SJCRH30 (cell line): Measurements from ENCODE around the gene B4GALT5. TPM values are rescaled to one million over a fixed set of nuclear protein-coding genes. Genes with fewer than 3 reads are reported as not detected.
A peak's percentile ranks its signal among the peaks of the same experiment; 100 is the strongest.

Experiments
- DNase-seq, 2 experiments: peaks; one replicate each; pipeline ENCODE4 v3.0.0-alpha.2; 2015 to 2020
- H3K27ac ChIP-seq: fragments of 250-450 bp; sonication (Bioruptor Pico); 2 replicates; pipeline ENCODE4 v1.5.1; 2020; ENCODE audit warnings: mild to moderate bottlenecking, moderate library complexity
- H3K27me3 ChIP-seq: fragments of 250-450 bp; sonication (Bioruptor Pico); 2 replicates; pipeline ENCODE4 v1.5.1; 2020; ENCODE audit warnings: mild to moderate bottlenecking, moderate library complexity
- H3K36me3 ChIP-seq: fragments of 250-450 bp; sonication (Bioruptor Pico); 2 replicates; pipeline ENCODE4 v1.5.1; 2020; ENCODE audit warnings: mild to moderate bottlenecking, moderate library complexity
- H3K4me1 ChIP-seq: fragments of 250-450 bp; sonication (Bioruptor Pico); 2 replicates; pipeline ENCODE4 v1.5.1; 2020; ENCODE audit warnings: mild to moderate bottlenecking, moderate library complexity
- H3K4me3 ChIP-seq: fragments of 250-450 bp; sonication (Bioruptor Pico); 2 replicates; pipeline ENCODE4 v1.5.1; 2020; ENCODE audit warnings: mild to moderate bottlenecking, moderate library complexity
- H3K9me3 ChIP-seq: fragments of 250-450 bp; sonication (Bioruptor Pico); replicated peaks from 2 replicates; pipeline ENCODE4 v1.5.1; 2020; ENCODE audit warnings: mild to moderate bottlenecking, moderate library complexity
- total RNA-seq: library from RNA; depleted of rRNA; stranded (reverse); fragments of >200 nt; shearing (Covaris generic); gene quantifications from 2 replicates; pipeline ENCODE4 v1.2.3, GENCODE V29; 2014

B4GALT5 gene
- total RNA-seq, 1 experiment from 2014 or later, result 81.1 TPM

DNA sequence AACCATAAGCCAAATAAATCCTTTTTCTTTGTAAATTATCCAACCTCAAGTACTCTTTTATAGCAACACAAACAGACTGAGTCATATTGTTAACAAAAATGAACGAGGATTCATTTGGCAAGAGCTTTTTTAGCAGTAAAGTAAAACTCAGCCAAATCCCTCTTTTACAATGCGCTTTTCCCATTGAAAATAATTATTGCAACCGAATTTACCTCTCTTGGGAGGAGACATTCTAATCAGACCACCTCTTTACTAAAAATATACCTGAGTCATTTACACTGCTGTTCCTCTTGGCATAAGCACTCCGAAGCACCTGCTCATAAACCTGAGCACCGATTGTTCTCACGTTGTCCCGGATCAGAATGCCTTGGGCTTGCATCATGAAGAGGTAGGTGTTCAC lies 57.4 kb downstream of the B4GALT5 start:
- DNase-seq, result no peak

DNA sequence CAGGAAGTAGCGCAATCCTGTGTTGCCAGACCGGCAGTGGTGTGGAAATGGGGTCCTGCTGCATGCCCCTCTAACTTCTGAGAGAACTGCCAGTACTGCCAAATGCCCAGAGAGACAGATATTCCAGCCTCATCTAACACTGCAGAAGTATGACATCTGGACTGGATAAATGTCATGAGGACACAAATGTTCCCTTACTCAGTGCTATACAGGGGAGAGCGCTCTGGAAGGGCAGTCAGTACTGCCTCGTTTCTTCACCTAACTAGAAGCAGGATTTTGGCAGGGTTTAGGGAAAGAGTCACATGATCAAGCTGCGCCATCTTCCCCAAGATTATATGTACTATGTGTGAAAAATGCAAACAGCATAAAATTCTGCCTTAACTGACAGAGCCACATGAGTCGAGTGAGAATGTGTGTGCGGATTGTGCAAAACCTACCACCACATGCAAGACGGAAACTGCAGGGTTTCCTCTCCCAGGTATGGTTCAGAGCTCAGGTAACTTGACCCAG lies 59.7 kb downstream of the B4GALT5 start:
- H3K27me3 ChIP-seq, result no peaks in the 10 kb centered on the region
- peaks cover 2% of the 10 kb centered on the region; the same call in 1 of the 2 replicates for H3K9me3 ChIP-seq
- H3K4me3 ChIP-seq, result no peak overlapping the region
- H3K36me3 ChIP-seq, result peaks cover 64% of the 10 kb centered on the region
- H3K27ac ChIP-seq, result no peak overlapping the region
- no peak for DNase-seq
- H3K4me1 ChIP-seq, result peaks cover 5% of the 10 kb centered on the region

More for the DNA sequence above, 57.4 kb downstream of the B4GALT5 start:
- Histone ChIP-seq H3K9me3 (peaks cover 2% of the 10 kb centered on the region; the same call in 1 of the 2 replicates), H3K36me3 (peaks cover 50% of the 10 kb centered on the region), H3K4me1 (peaks cover 21% of the 10 kb centered on the region), H3K27ac (no peak overlapping the region), H3K4me3 (no peak overlapping the region), H3K27me3 (no peaks in the 10 kb centered on the region)

DNA sequence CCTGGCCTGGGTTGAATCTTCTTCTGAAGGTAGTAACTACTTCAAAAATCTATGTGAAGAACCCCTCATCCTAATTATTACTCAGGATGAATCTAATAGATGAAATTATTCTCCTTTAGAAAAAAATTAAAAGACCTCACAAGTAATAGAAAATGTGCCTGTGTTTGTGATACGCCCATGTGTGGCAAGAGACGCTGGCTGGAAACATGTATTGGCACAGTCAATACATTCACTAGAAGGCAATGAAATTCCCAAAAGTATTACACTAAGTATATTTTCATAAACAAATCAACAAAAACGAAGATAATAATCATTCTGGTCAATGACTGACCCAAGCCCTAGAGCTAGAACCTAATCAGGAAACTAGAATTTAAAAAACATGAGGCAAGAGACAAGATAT lies 64.0 kb downstream of the B4GALT5 start:
- no peaks in the 10 kb centered on the region for H3K9me3 ChIP-seq

DNA sequence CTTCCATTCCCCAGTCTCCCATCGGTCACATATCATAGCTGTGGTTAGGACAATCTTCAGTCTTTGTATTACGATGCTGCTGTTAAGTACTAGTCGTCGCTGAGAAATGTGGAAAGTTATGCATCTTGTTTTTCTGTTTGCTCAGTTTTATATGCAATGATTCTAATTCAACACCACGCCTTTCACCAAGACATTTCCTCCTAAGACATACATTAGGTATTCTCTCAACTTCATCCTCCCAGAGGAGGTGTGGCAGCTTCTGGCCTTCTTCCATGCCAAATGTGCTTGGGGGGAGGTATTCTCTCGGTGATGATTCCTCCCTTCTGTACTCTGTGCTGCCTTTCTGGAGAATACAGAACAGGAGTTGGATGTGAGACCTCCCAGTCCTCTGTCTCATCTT lies 66.1 kb downstream of the B4GALT5 start:
- no peaks in the 10 kb centered on the region for H3K4me1 ChIP-seq
- no peak overlapping the region for H3K4me3 ChIP-seq
- no peaks in the 10 kb centered on the region for H3K27me3 ChIP-seq
- no peak overlapping the region for H3K27ac ChIP-seq
- H3K9me3 ChIP-seq, result no peaks in the 10 kb centered on the region
- peaks cover 86% of the 10 kb centered on the region for H3K36me3 ChIP-seq
- DNase-seq, result no peak

More for the DNA sequence above, 64.0 kb downstream of the B4GALT5 start:
- Histone ChIP-seq H3K4me3 (no peak overlapping the region), H3K4me1 (no peaks in the 10 kb centered on the region), H3K36me3 (peaks cover 86% of the 10 kb centered on the region), H3K27ac (no peak overlapping the region), H3K27me3 (no peaks in the 10 kb centered on the region)
- no peak for DNase-seq

DNA sequence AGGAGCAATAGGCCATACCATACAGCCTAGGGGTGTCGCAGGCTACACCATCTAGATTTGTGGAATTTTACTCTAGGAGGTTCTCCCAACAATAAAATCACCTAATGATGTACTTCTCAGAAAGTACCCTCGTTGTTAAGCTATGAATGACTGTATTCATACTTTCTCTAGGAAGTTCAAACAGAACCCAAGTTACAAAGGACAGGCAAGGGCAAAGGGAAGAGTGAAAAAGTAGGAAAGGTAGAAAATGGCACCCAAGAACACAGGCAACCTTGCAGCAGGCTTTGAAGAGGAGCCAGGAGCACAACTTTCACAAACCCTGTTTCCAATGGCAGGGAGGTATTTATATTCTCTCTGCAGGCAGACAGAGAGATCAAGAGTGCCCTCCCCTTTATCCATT lies 67.2 kb downstream of the B4GALT5 start:
- peaks cover 90% of the 10 kb centered on the region for H3K36me3 ChIP-seq
- H3K27ac ChIP-seq, result no peak overlapping the region
- no peak for DNase-seq
- no peak overlapping the region for H3K4me3 ChIP-seq
- H3K4me1 ChIP-seq, result no peaks in the 10 kb centered on the region
- no peaks in the 10 kb centered on the region for H3K9me3 ChIP-seq
- H3K27me3 ChIP-seq, result no peaks in the 10 kb centered on the region

DNA sequence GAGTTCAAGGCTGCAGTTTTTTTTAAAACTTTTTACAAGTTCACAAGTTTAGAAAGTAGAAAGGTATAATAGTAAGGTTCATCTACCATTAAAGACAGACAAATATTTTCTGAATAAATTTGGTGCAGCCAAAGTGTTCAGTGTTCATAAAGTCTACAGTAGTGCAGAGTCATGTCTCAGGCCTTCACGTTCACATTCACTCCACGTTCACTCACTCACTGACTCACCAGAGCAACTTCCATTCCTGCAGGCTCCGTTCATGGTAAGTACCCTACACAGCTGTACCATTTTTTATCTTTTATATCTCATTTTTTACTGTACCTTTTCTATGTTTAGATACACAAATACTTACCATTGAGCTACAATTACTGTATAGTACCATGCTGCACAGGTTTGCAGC lies 67.6 kb downstream of the B4GALT5 start:
- DNase-seq, result no peak
- Histone ChIP-seq H3K4me3 (no peak overlapping the region), H3K27ac (no peak overlapping the region), H3K27me3 (no peaks in the 10 kb centered on the region), H3K36me3 (peaks cover 92% of the 10 kb centered on the region), H3K9me3 (no peaks in the 10 kb centered on the region), H3K4me1 (no peaks in the 10 kb centered on the region)

DNA sequence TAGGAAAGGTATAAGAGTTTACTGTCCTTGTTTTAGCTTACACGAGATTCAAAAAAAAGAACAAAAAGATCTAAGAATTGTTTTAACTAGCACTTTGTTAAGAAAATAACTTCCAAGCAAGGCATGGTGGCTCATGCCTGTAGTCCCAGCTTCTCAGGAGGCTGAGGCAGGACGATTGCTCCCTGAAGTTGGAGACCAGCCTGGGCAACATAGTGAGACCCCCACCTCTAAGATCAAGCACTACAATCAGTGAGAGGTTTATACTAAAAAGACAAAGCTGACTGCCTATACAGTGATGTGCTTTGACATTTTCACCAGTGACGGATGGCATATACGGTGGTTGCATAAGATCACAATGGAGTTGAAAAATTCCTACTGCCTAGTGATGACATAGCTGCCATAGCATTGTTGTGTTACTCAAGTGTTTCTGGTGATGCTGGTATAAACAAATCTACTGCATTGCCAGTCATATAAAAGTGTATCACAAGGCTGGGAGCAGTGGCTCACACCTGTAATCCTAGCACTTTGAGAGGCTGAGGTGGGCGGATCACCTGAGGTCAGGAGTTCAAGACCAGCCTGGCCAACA lies 68.6 kb downstream of the B4GALT5 start:
- Histone ChIP-seq H3K4me1 (no peaks in the 10 kb centered on the region), H3K4me3 (no peak overlapping the region), H3K27ac (no peak overlapping the region), H3K36me3 (peaks cover 97% of the 10 kb centered on the region), H3K27me3 (no peaks in the 10 kb centered on the region), H3K9me3 (no peaks in the 10 kb centered on the region)
- DNase-seq, result no peak

DNA sequence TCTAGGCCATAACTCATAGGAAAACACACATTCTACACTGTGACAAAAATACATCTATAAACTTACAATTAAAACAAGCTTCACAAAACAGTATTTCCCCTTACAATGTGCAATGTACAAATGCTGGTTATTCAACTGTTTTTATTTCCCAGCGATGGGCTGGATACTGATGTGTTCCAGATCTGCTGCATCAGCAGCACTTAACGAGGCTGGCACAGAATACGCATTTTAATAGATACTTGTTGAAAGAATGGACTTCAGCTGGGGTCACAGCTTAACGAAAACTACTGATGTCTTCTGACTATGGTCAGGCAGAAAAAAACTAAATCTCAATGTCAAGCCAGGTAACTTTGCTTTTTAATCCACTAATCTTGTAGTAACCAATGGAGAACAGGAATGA lies 70.9 kb downstream of the B4GALT5 start:
- Histone ChIP-seq H3K9me3 (no peaks in the 10 kb centered on the region), H3K4me1 (no peaks in the 10 kb centered on the region), H3K36me3 (peaks cover 84% of the 10 kb centered on the region), H3K4me3 (no peak overlapping the region), H3K27me3 (no peaks in the 10 kb centered on the region), H3K27ac (no peak overlapping the region)
- DNase-seq, result no peak

DNA sequence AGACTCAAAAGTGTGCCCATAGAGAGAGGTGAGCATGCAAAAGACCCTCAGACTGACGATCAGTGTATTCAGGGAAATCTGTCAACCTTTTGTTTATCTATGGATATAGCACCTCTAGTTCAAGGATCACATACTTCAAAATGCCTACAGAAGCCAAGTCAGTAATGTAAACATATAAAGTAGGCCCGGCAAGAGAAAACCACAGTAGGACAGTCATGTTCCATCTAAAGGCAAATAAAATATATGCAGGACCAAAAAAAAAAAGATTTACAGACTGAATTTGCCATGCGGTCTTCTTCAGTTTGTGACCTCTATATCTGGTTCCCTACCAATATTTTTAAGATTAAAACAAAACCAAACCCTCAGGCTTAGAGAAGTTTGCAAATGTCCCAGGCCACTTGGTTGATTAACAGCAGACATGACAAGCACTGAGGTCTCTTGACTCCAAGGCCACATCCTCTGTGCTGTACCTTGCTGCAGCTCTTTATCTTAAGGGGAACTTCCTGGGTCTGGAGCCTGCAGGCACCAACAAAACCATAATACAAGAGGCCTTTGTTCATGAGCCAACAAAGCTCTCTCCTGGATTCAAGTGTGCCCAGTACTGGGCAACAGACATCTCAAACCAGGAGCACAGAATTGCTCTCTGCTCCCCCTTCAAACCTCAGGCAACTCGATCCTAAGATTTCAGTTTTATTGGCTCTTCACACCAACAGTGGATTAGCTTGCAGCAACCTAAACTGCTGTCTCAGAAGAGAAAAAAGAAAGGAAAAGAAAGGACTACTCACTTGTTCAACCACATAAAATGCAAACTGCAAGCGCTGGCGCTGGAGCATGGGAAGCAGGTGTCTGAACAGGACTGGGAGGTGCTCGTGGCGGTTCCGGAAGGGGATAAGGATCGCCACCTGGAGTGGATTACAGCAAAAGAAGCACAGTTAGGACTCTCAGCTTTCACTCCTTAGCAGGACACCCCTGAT lies 71.7 kb downstream of the B4GALT5 start:
- Histone ChIP-seq H3K4me1 (no peaks in the 10 kb centered on the region), H3K4me3 (no peak overlapping the region), H3K36me3 (peaks cover 83% of the 10 kb centered on the region), H3K27me3 (no peaks in the 10 kb centered on the region), H3K9me3 (no peaks in the 10 kb centered on the region), H3K27ac (no peak overlapping the region)
- DNase-seq, result peak in 1 of 2 experiments; percentile 54

DNA sequence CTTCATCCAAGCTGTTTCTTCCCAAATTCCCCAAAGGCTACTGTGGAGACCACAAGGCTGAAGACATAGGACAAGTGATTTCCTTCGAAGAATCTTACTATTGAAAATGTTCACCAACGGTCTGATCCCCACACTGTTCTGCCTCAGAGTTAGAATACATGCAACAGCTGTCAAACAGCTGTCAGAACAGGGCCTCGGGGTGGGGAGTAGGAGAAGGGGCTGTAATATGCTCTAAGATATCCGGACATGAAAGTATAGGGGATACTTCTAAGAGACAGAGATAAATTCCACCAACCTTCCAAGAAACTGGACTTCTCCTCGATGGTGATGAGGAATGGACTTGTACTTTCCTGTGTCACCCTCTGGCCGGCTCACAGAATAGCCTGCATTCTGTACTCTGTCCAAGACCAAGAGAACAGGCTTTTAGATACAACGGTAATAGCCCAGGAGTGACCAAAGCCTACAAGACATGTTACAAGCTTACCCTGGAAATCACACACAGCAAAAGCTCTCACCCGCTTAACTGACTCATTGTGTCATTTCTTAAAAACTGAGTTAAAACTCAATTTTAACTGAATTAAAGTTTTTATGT lies 76.5 kb downstream of the B4GALT5 start:
- Histone ChIP-seq H3K27me3 (no peaks in the 10 kb centered on the region), H3K4me1 (no peaks in the 10 kb centered on the region), H3K9me3 (no peaks in the 10 kb centered on the region), H3K27ac (no peak overlapping the region), H3K4me3 (no peak overlapping the region), H3K36me3 (peaks cover 72% of the 10 kb centered on the region)
- peak in 1 of 2 experiments; percentile 57 for DNase-seq

DNA sequence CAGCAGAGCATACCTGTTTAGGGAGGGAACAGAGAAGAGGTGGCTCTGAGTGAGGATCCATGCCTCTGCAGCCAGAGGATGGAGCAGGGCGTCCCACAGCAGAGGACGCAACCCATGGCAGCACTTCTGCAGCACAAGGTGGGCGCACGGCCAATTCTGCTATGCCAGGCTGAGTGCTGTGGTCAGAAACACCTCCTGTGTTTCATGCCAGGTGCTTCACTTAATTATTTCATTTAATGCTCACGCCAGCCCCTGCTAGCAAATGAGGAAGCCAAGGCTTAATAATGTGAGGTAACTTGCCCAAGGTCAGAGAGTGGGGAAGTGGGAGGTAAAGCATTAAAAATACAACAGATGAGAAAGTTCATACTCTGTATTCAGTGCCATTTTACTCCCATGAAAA lies 77.2 kb downstream of the B4GALT5 start:
- no peak overlapping the region for H3K4me3 ChIP-seq
- peaks cover 66% of the 10 kb centered on the region for H3K36me3 ChIP-seq
- DNase-seq, result no peak
- H3K4me1 ChIP-seq, result no peaks in the 10 kb centered on the region; the same call in 1 of the 2 replicates
- H3K27ac ChIP-seq, result no peak overlapping the region
- no peaks in the 10 kb centered on the region for H3K9me3 ChIP-seq
- H3K27me3 ChIP-seq, result no peaks in the 10 kb centered on the region

DNA sequence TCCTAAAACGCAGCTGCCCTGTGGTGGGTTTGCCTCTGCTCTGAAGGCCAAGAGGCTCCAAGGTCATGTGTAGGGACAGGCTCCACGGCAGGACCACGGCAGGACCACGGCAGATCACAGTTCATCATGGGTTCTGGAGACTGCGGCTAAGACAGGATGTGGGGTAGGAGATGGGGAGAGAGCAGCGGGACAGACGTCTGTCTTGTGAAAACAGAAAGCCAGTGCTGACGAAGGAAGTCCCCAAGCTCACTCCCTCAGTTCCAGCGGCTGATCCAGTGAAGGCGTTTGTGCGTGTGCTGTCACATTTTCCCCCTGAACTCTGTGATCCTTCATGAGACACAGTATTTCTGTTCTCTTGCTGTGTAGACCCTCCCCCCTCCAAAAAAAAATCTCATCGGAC lies 77.8 kb downstream of the B4GALT5 start:
- no peak for DNase-seq
- H3K36me3 ChIP-seq, result peaks cover 61% of the 10 kb centered on the region

DNA sequence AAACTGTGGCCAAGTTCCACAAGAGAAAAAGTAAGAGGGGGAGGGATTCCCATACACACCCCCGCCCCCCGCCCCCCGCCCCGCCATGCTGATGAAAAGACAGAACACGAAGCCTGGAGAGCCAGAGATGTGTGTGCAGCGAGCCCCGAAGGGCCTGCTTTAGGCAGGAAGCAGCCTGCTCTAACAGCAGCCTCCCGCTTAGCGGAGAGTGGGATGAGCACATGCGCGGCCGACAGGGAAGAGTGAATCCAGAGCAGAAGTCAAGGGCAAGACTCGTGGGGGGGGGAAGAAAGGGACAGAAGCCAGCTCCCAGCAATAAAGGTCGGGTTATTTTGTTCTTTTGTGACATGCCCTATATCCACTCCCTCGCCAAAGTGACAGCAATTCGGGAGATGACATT lies 78.5 kb downstream of the B4GALT5 start:
- Histone ChIP-seq H3K27me3 (no peaks in the 10 kb centered on the region), H3K4me1 (peaks cover 7% of the 10 kb centered on the region; the same call in 1 of the 2 replicates), H3K36me3 (peaks cover 55% of the 10 kb centered on the region), H3K9me3 (no peaks in the 10 kb centered on the region), H3K4me3 (no peak overlapping the region), H3K27ac (no peak overlapping the region)
- no peak for DNase-seq

More for the DNA sequence above, 77.8 kb downstream of the B4GALT5 start:
- H3K9me3 ChIP-seq, result no peaks in the 10 kb centered on the region
- no peak overlapping the region for H3K27ac ChIP-seq
- peaks cover 3% of the 10 kb centered on the region; the same call in 1 of the 2 replicates for H3K4me1 ChIP-seq
- no peak overlapping the region for H3K4me3 ChIP-seq
- H3K27me3 ChIP-seq, result no peaks in the 10 kb centered on the region

DNA sequence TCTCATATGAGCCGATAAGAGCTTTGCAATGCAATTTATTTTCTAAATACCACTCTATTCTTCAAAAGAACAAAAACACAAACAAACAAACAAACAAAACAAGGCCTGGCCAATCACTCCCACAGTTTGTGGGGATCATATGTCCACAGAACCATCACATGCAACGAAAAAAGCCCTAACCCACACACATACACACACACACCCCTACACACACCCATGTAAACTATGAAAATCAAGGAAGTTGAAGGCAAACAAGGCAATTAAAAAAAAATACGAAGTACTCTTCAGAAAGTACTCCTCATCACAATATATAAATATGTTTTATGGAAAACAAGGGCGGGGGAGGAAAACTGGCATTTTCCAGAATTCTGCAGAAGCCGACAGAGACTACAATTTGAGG lies 79.6 kb downstream of the B4GALT5 start:
- Histone ChIP-seq H3K4me1 (peaks cover 7% of the 10 kb centered on the region; the same call in 1 of the 2 replicates), H3K9me3 (peaks cover 2% of the 10 kb centered on the region; the same call in 1 of the 2 replicates), H3K27ac (no peak overlapping the region), H3K4me3 (no peak overlapping the region), H3K36me3 (peaks cover 49% of the 10 kb centered on the region), H3K27me3 (no peaks in the 10 kb centered on the region)
- no peak for DNase-seq

DNA sequence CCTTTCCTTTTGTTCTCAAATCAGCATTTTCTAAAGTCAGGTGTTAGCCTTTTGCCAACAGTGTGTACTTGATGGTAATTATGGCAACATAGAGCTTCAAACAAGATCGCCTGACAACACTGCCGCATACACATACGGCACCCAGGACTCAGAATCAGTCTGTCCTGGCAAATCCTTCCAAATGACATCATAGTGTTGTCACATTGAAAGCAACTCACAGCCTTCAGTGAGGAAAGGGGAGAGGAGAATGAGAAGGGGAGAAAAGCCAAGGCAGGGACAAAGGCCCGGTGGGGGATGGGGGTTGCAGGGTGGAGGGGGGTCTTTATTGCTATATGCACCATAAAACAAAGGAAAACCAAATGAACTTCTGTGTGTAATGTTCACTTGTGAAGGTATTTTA lies 80.0 kb downstream of the B4GALT5 start:
- peaks cover 7% of the 10 kb centered on the region; the same call in 1 of the 2 replicates for H3K4me1 ChIP-seq
- no peaks in the 10 kb centered on the region for H3K27me3 ChIP-seq
- H3K36me3 ChIP-seq, result peaks cover 49% of the 10 kb centered on the region
- no peak overlapping the region for H3K4me3 ChIP-seq
- no peak overlapping the region for H3K27ac ChIP-seq
- no peak for DNase-seq
- H3K9me3 ChIP-seq, result peaks cover 6% of the 10 kb centered on the region; the same call in 1 of the 2 replicates
